ENCODE data around the gene ASTN2. TPM values are rescaled to one million over a fixed set of nuclear protein-coding genes. Genes with fewer than 3 reads are reported as not detected.
"Not testable (repeated sequence)": the region's sequence is repeated elsewhere in the genome, so short reads cannot be mapped to it uniquely, and the experiment has no call there.

ASTN2 gene
- total RNA-seq, 2 donors from 2014 or later = 113 to 153 TPM

GRCh38 chr9:116899337-116900006, 515.4 kb downstream of the ASTN2 start:
- TF ChIP-seq CTCF (IDR thresholded peaks at IDR 0.05) = no peak
- no peak for TF ChIP-seq POLR2A (IDR thresholded peaks at IDR 0.05)
- TF ChIP-seq POLR2AphosphoS5 (IDR thresholded peaks at IDR 0.05) = no peak
- Histone ChIP-seq H3K9me3 (no peaks in the 10 kb centered on the region), H3K36me3 (no peaks in the 10 kb centered on the region), H3K27ac (no peak overlapping the region), H3K4me3 (no peak overlapping the region), H3K27me3 (replicated peaks; ENCODE audit: insufficient read depth) (no peaks in the 10 kb centered on the region), H3K4me1 (replicated peaks) (no peaks in the 10 kb centered on the region)
- 28% methylated on average over 2 of the region's 2 CpGs for WGBS
- DNase-seq (ENCODE audit: low spot score) = no peak
- intact Hi-C loops (cut with DNase I) = no loop called here

- H3K4me3 ChIP-seq; H3K4me1 ChIP-seq (replicated peaks); intact Hi-C loops (cut with DNase I); H3K27me3 ChIP-seq (replicated peaks; ENCODE audit: insufficient read depth); DNase-seq (ENCODE audit: low spot score); H3K27ac ChIP-seq; H3K36me3 ChIP-seq; H3K9me3 ChIP-seq: not testable (repeated sequence)
- 94% methylated on average over 5 of the region's 5 CpGs for WGBS
These were observed 516.7 kb downstream of the ASTN2 start for GRCh38 chr9:116898131-116898530.

- no peak for DNase-seq (ENCODE audit: low spot score)
- Histone ChIP-seq H3K36me3 (no peaks in the 10 kb centered on the region), H3K9me3 (no peaks in the 10 kb centered on the region), H3K4me3 (no peak overlapping the region), H3K27ac (no peak overlapping the region), H3K27me3 (replicated peaks; ENCODE audit: insufficient read depth) (no peaks in the 10 kb centered on the region), H3K4me1 (replicated peaks) (no peaks in the 10 kb centered on the region)
- TF ChIP-seq POLR2A (IDR thresholded peaks at IDR 0.05) (no peak), POLR2AphosphoS5 (IDR thresholded peaks at IDR 0.05) (no peak), CTCF (IDR thresholded peaks at IDR 0.05) (no peak)
- intact Hi-C loops (cut with DNase I) = no loop called here
- 56% methylated on average over 4 of the region's 4 CpGs for WGBS
These were observed 517.7 kb downstream of the ASTN2 start for GRCh38 chr9:116897201-116897600.

- Histone ChIP-seq H3K36me3 (no peaks in the 10 kb centered on the region), H3K4me3 (no peak overlapping the region), H3K27ac (no peak overlapping the region), H3K9me3 (no peaks in the 10 kb centered on the region), H3K27me3 (replicated peaks; ENCODE audit: insufficient read depth) (no peaks in the 10 kb centered on the region), H3K4me1 (replicated peaks) (no peaks in the 10 kb centered on the region)
- intact Hi-C loops (cut with DNase I) = no loop called here
- TF ChIP-seq CTCF (IDR thresholded peaks at IDR 0.05) (no peak), POLR2AphosphoS5 (IDR thresholded peaks at IDR 0.05) (peak; percentile 24)
- no peak for DNase-seq (ENCODE audit: low spot score)
These were observed 518.9 kb downstream of the ASTN2 start for GRCh38 chr9:116895961-116896360.

- TF ChIP-seq POLR2AphosphoS5 (IDR thresholded peaks at IDR 0.05) (no peak), CTCF (IDR thresholded peaks at IDR 0.05) (no peak), POLR2A (IDR thresholded peaks at IDR 0.05) (no peak)
- Histone ChIP-seq H3K9me3 (no peaks in the 10 kb centered on the region), H3K27me3 (replicated peaks; ENCODE audit: insufficient read depth) (no peaks in the 10 kb centered on the region), H3K4me3 (no peak overlapping the region), H3K4me1 (replicated peaks) (no peaks in the 10 kb centered on the region), H3K36me3 (no peaks in the 10 kb centered on the region), H3K27ac (no peak overlapping the region)
- DNase-seq (ENCODE audit: low spot score) = no peak
- intact Hi-C loops (cut with DNase I) = no loop called here
- 60% methylated on average over 3 of the region's 3 CpGs for WGBS
These were observed 523.4 kb downstream of the ASTN2 start for GRCh38 chr9:116891424-116891823.

- H3K4me3 ChIP-seq; H3K36me3 ChIP-seq; H3K4me1 ChIP-seq (replicated peaks); H3K27ac ChIP-seq; H3K27me3 ChIP-seq (replicated peaks; ENCODE audit: insufficient read depth); DNase-seq (ENCODE audit: low spot score); H3K9me3 ChIP-seq; intact Hi-C loops (cut with DNase I): not testable (repeated sequence)
- WGBS = 94% methylated on average over 4 of the region's 4 CpGs
These were observed 526.4 kb downstream of the ASTN2 start for GRCh38 chr9:116888476-116888875.

All from prostate gland (tissue), 2 donors.